Adrenal gland (tissue), 12 donors: ENCODE data around the gene KLHL36. TPM values are rescaled to one million over a fixed set of nuclear protein-coding genes. Genes with fewer than 3 reads are reported as not detected.

Experiments
- DNase-seq, 7 donors: peaks; one replicate each; pipeline ENCODE4 v3.0.0-alpha.2; 2019 to 2020
- H3K27ac ChIP-seq, 5 donors: fragments of 200-600 bp; sonication (generic) in 4 of 5; 1 replicate in 3 of 5; 2 replicates in 2 of 5; pipeline versions ENCODE4 v1.5.1 to v1.8.0; 2016 to 2020; ENCODE audit warnings: mild to moderate bottlenecking in 1 of 5
- H3K27me3 ChIP-seq: fragments of 200-600 bp; 2 replicates; pipeline ENCODE4 v1.8.0; 2021
- H3K36me3 ChIP-seq, 2 donors: fragments of 200-600 bp; replicated peaks in 1 of 2; 1 replicate in 1 of 2; 2 replicates in 1 of 2; pipeline versions ENCODE4 v1.5.1 to v1.8.0; 2018 to 2022
- H3K4me1 ChIP-seq, 2 donors: fragments of 200-600 bp; replicated peaks in 1 of 2; 1 replicate in 1 of 2; 2 replicates in 1 of 2; pipeline versions ENCODE4 v1.5.1 to v1.8.0; 2018 to 2021
- H3K4me3 ChIP-seq, 4 donors: fragments of 200-600 bp; sonication (generic) in 3 of 4; one replicate each; pipeline ENCODE4 v1.5.1; 2016 to 2018
- H3K9me3 ChIP-seq, 3 donors: fragments of 200-600 bp; sonication (generic) in 1 of 3; replicated peaks in 1 of 3; 1 replicate in 2 of 3; 2 replicates in 1 of 3; pipeline versions ENCODE4 v1.5.1 to v1.8.0; 2016 to 2021
- CTCF ChIP-seq, 6 experiments: fragments of 450-650 bp in 4 of 6; fragments of 200-600 bp in 2 of 6; sonication (generic) in 1 of 6; IDR thresholded peaks; 1 replicate in 5 of 6; 2 replicates in 1 of 6; pipeline versions ENCODE4 v1.5.1 to v1.8.0; 2016 to 2021; ENCODE audit warnings: antibody characterized with exemption in 6 of 6, mild to moderate bottlenecking in 2 of 6, moderate library complexity in 1 of 6
- POLR2A ChIP-seq, 2 donors: fragments of 450-650 bp; IDR thresholded peaks; one replicate each; pipeline ENCODE4 v1.6.1; 2017; ENCODE audit warnings: antibody characterized with exemption in 2 of 2, mild to moderate bottlenecking in 2 of 2, moderate library complexity in 1 of 2
- WGBS, 4 donors: extraction: QIAGEN DNeasy Blood & Tissue Kit in 2 of 4; methylation state at CpG; one replicate each; pipeline versions ENCODE4 v1.1.5 to v1.1.7; 2013 to 2017; 5-methylcytosine and 5-hydroxymethylcytosine counted together
- intact Hi-C, 2 donors: fragments of 100-400 bp; cut with DNase I; formaldehyde crosslinking; loops; one replicate each; pipeline versions ENCODE4 v1.14.1 to v1.15.0; 2022 to 2023
- polyA plus RNA-seq, 3 donors: library from polyadenylated mRNA; stranded (reverse); fragments of 200-250 nt in 2 of 3; fragments of 350-450 nt in 1 of 3; fragmentation: Illumina TruSeq in 1 of 3; extraction: RNeasy Lipid Tissue Mini Kit (QIAGEN cat#74804) in 1 of 3; gene quantifications; one replicate each; pipeline ENCODE4 v1.2.3, GENCODE V29; 2013 to 2014
- total RNA-seq, 9 donors: library from RNA; depleted of rRNA in 4 of 9; stranded (reverse); fragments of >200 nt in 4 of 9; fragments of 120-200 nt in 1 of 9; fragmentation: NEBNext Ultra II Directional in 1 of 9; extraction: Animal tissue kit (Norgen Biotek cat#: 25700) in 1 of 9; gene quantifications; one replicate each; pipeline versions ENCODE4 v1.1.0 to v1.2.4, GENCODE V29; 2013 to 2023
- donor health status: healthy with polysubstance abuse.
- donor health status: Bipolar disorder and iron deficiency.
- donor health status: DM: yes; HTN: yes; CAD: no.
- donor health status: DM: no; HTN: no; CAD: no.
- donor health status: DM: no; HTN: no; CAD: no.
- donor health status: DM: yes; HTN: yes; CAD: no.

KLHL36 gene
- total and polyA plus RNA-seq, 12 donors = 10.7 to 81.6 (median 54.7) TPM

GRCh38 chr16:84673203-84673535 lies 24.9 kb downstream of the KLHL36 start:
- intact Hi-C loops = loop anchor here in 1 of 2 donors (5.0 kb wide), 1 partner anchor 54 kb away; no protein-coding TSS in a partner anchor
- Histone ChIP-seq H3K4me1 (no peaks in the 10 kb centered on the region), H3K4me3 (no peak overlapping the region), H3K27ac (no peak overlapping the region), H3K36me3 (no peaks in the 10 kb centered on the region), H3K27me3 (no peaks in the 10 kb centered on the region), H3K9me3 (no peaks in the 10 kb centered on the region)
- TF ChIP-seq CTCF (IDR thresholded peaks at IDR 0.05) (no peak), POLR2A (IDR thresholded peaks at IDR 0.05) (no peak)
- 85 to 93% (median 88%) methylated on average over 3 of the region's 3 CpGs for WGBS, 4 donors
- DNase-seq = no peak

GRCh38 chr16:84673561-84673960 lies 25.2 kb downstream of the KLHL36 start:
- Histone ChIP-seq H3K4me1 (no peaks in the 10 kb centered on the region), H3K4me3 (no peak overlapping the region), H3K27ac (no peak overlapping the region), H3K9me3 (no peaks in the 10 kb centered on the region), H3K36me3 (no peaks in the 10 kb centered on the region), H3K27me3 (no peaks in the 10 kb centered on the region)
- 72 to 87% (median 86%) methylated on average over 2 to 3 of the region's 3 CpGs for WGBS, 4 donors
- DNase-seq = no peak
- intact Hi-C loops = loop anchor here in 1 of 2 donors (5.0 kb wide), 1 partner anchor 54 kb away; no protein-coding TSS in a partner anchor
- TF ChIP-seq POLR2A (IDR thresholded peaks at IDR 0.05) = no peak

- Histone ChIP-seq H3K4me3 (no peak overlapping the region), H3K27ac (no peak overlapping the region), H3K9me3 (no peaks in the 10 kb centered on the region), H3K4me1 (no peaks in the 10 kb centered on the region), H3K27me3 (no peaks in the 10 kb centered on the region), H3K36me3 (no peaks in the 10 kb centered on the region)
- no peak for TF ChIP-seq CTCF (IDR thresholded peaks at IDR 0.05)
- TF ChIP-seq POLR2A (IDR thresholded peaks at IDR 0.05) = no peak
- intact Hi-C loops = loop anchor here in 1 of 2 donors (5.0 kb wide), 1 partner anchor 42 kb away; no protein-coding TSS in a partner anchor
- no peak for DNase-seq
- WGBS, 4 donors = 77 to 93% (median 81%) methylated on average over 9 of the region's 9 CpGs
Observed at GRCh38 chr16:84675423-84675822, 27.1 kb downstream of the KLHL36 start.

GRCh38 chr16:84675884-84676283 lies 27.6 kb downstream of the KLHL36 start:
- Histone ChIP-seq H3K27me3 (no peaks in the 10 kb centered on the region), H3K9me3 (no peaks in the 10 kb centered on the region), H3K4me3 (no peak overlapping the region), H3K4me1 (no peaks in the 10 kb centered on the region), H3K27ac (no peak overlapping the region), H3K36me3 (no peaks in the 10 kb centered on the region)
- TF ChIP-seq CTCF (IDR thresholded peaks at IDR 0.05) = no peak
- TF ChIP-seq POLR2A (IDR thresholded peaks at IDR 0.05) = no peak
- 83 to 92% (median 86%) methylated on average over 2 of the region's 2 CpGs for WGBS, 4 donors
- intact Hi-C loops = loop anchor here in 1 of 2 donors (5.0 kb wide), 1 partner anchor 41 kb away; no protein-coding TSS in a partner anchor
- no peak for DNase-seq
